IMR-90 (cell line): ENCODE measurements around the gene VEPH1. TPM values are rescaled to one million over a fixed set of nuclear protein-coding genes. Genes with fewer than 3 reads are reported as not detected.
A peak's percentile ranks its signal among the peaks of the same experiment; 100 is the strongest.

ENCODE experiments used
- ATAC-seq: fragments of 200-7000 bp; cut with Tn5 transposase; 2 replicates; pipeline ENCODE4 v1.9.1; 2020; ENCODE audit warnings: low read depth, mild to moderate bottlenecking, moderate library complexity
- BruUV-seq: library from RNA; stranded (reverse); fragments of 400-500 nt; replicated peaks from 2 replicates; lab custom pipeline; 2021; lab: Mats Ljungman, UMichigan
- CTCF ChIA-PET: fragments of 300-600 bp; formaldehyde crosslinking; extraction: SDS; loops from one replicate; lab custom pipeline; 2021; ENCODE audit warnings: antibody characterized with exemption; lab: Yijun Ruan, JAX
- POLR2A ChIA-PET: fragments of 300-600 bp; sonication (Branson Sonifier 250); formaldehyde crosslinking; loops from one replicate; lab custom pipeline; 2022; ENCODE audit warnings: antibody characterized with exemption; ENCODE audit not compliant: unreplicated experiment; lab: Charles Lee
- DNase-seq: peaks from one replicate; pipeline ENCODE4 v3.0.0; 2013
- H2AFZ ChIP-seq: replicated peaks from 2 replicates; pipeline ENCODE3; 2013; ENCODE audit warnings: low read length, mild to moderate bottlenecking; ENCODE audit not compliant: poor library complexity
- H2AK5ac ChIP-seq: 2 replicates; pipeline ENCODE4 v1.6.1; 2013; ENCODE audit warnings: low read depth, low read length, inconsistent platforms
- H2AK9ac ChIP-seq: replicated peaks from 2 replicates; pipeline ENCODE3; 2013; ENCODE audit warnings: mild to moderate bottlenecking, low read depth, low read length, moderate library complexity; ENCODE audit not compliant: poor library complexity
- H2BK120ac ChIP-seq: 2 replicates; pipeline ENCODE4 v1.6.1; 2013; ENCODE audit warnings: low read depth, low read length, inconsistent platforms
- H2BK15ac ChIP-seq: 3 replicates; pipeline ENCODE4 v1.6.1; 2013; ENCODE audit warnings: low read depth, low read length, inconsistent platforms
- H2BK20ac ChIP-seq: 2 replicates; pipeline ENCODE4 v1.6.1; 2013; ENCODE audit warnings: low read depth, mild to moderate bottlenecking, inconsistent platforms, low read length, moderate library complexity
- H2BK5ac ChIP-seq: 2 replicates; pipeline ENCODE4 v1.6.1; 2013; ENCODE audit warnings: mild to moderate bottlenecking, low read depth, low read length, inconsistent platforms; ENCODE audit not compliant: poor library complexity, severe bottlenecking
- H3K14ac ChIP-seq: replicated peaks from 2 replicates; pipeline ENCODE4 v1.6.1; 2013; ENCODE audit warnings: low read depth, low read length, inconsistent platforms
- H3K18ac ChIP-seq: 2 replicates; pipeline ENCODE4 v1.6.1; 2013; ENCODE audit warnings: low read depth, low read length, control low read depth
- H3K23ac ChIP-seq: 2 replicates; pipeline ENCODE4 v1.6.1; 2013; ENCODE audit warnings: low read depth, low read length, inconsistent platforms
- H3K27ac ChIP-seq: 2 replicates; pipeline ENCODE4 v1.5.1; 2013; ENCODE audit warnings: mild to moderate bottlenecking, control low read depth, low read length; ENCODE audit not compliant: insufficient read depth
- H3K27me3 ChIP-seq: 2 replicates; pipeline ENCODE4 v1.6.1; 2013; ENCODE audit warnings: low read length; ENCODE audit not compliant: control insufficient read depth, insufficient read depth
- H3K36me3 ChIP-seq: 2 replicates; pipeline ENCODE4 v1.6.1; 2013; ENCODE audit warnings: low read length, mixed read lengths; ENCODE audit not compliant: control insufficient read depth, insufficient read depth
- H3K4ac ChIP-seq: 2 replicates; pipeline ENCODE4 v1.6.1; 2013; ENCODE audit warnings: low read depth, low read length, inconsistent platforms
- H3K4me1 ChIP-seq: 2 replicates; pipeline ENCODE4 v1.6.1; 2013; ENCODE audit warnings: low read length, mixed read lengths; ENCODE audit not compliant: control insufficient read depth, insufficient read depth
- H3K4me2 ChIP-seq: 2 replicates; pipeline ENCODE4 v1.6.1; 2013; ENCODE audit warnings: low read depth, mild to moderate bottlenecking, control low read depth, low read length, moderate library complexity
- H3K4me3 ChIP-seq: 2 replicates; pipeline ENCODE4 v1.5.1; 2013; ENCODE audit warnings: low read depth, mild to moderate bottlenecking, control low read depth, low read length, moderate library complexity; ENCODE audit not compliant: insufficient read depth
- H3K56ac ChIP-seq: 2 replicates; pipeline ENCODE4 v1.6.1; 2013; ENCODE audit warnings: low read length, inconsistent platforms; ENCODE audit not compliant: insufficient read depth; ENCODE audit errors: extremely low read depth
- H3K79me1 ChIP-seq, 2 experiments: 2 replicates each; pipeline ENCODE4 v1.6.1; 2013; ENCODE audit warnings: low read length in 2 of 2, inconsistent platforms in 1 of 2, low read depth in 1 of 2
- H3K9ac ChIP-seq: 2 replicates; pipeline ENCODE4 v1.6.1; 2013; ENCODE audit warnings: low read depth, low read length, control low read depth
- H3K9me1 ChIP-seq: 2 replicates; pipeline ENCODE4 v1.6.1; 2013; ENCODE audit warnings: low read length, inconsistent platforms; ENCODE audit not compliant: insufficient read depth
- H3K9me3 ChIP-seq: 2 replicates; pipeline ENCODE4 v1.6.1; 2013; ENCODE audit warnings: low read length; ENCODE audit not compliant: control insufficient read depth, insufficient read depth
- H4K20me1 ChIP-seq: 2 replicates; pipeline ENCODE4 v1.6.1; 2013; ENCODE audit warnings: low read length, inconsistent platforms; ENCODE audit not compliant: insufficient read depth
- H4K5ac ChIP-seq: 2 replicates; pipeline ENCODE4 v1.6.1; 2013; ENCODE audit warnings: mild to moderate bottlenecking, low read depth, low read length, control low read depth
- H4K8ac ChIP-seq, 2 experiments: 2 replicates each; pipeline ENCODE4 v1.6.1; 2013; ENCODE audit warnings: low read depth in 2 of 2, low read length in 2 of 2, control low read depth in 1 of 2, inconsistent platforms in 1 of 2
- H4K91ac ChIP-seq: 2 replicates; pipeline ENCODE4 v1.6.1; 2013; ENCODE audit warnings: low read depth, low read length, inconsistent platforms; ENCODE audit not compliant: insufficient read depth
- CEBPB ChIP-seq: IDR thresholded peaks from 2 replicates; pipeline ENCODE4 v1.6.1; 2012; ENCODE audit warnings: low read depth, low read length, improper control_type of control experiment
- RFX5 ChIP-seq: IDR thresholded peaks from 2 replicates; pipeline ENCODE4 v1.8.0; 2012; ENCODE audit warnings: low read depth, mild to moderate bottlenecking, low read length, moderate library complexity
- SMC3 ChIP-seq: fragments of 150-350 bp; IDR thresholded peaks from 2 replicates; pipeline ENCODE4 v1.6.1; 2016; ENCODE audit warnings: low read depth, mild to moderate bottlenecking, antibody characterized with exemption, low read length, moderate library complexity
- WGBS, 2 experiments: methylation state at CpG; one replicate each; pipeline versions ENCODE4 v1.1.5 to v1.1.7; 2013; ENCODE audit warnings: missing lambda C conversion rate in 2 of 2; ENCODE audit not compliant: insufficient read length in 1 of 2; ENCODE audit errors: extremely low coverage in 2 of 2; 5-methylcytosine and 5-hydroxymethylcytosine counted together
- dilution Hi-C: fragments of 300-500 bp; cut with HindIII; formaldehyde crosslinking; loops from one replicate; pipeline ENCODE4 v1.14.3; 2018; ENCODE audit warnings: low sequenced_read_pairs; ENCODE audit not compliant: unreplicated experiment
- in situ Hi-C: fragments of 300-500 bp; cut with MboI; formaldehyde crosslinking; loops from 3 replicates; pipeline ENCODE4 v1.14.3; 2019; ENCODE audit warnings: low sequenced_read_pairs, inconsistent platforms, mixed read lengths
- intact Hi-C: fragments of 100-400 bp; cut with micrococcal nuclease; formaldehyde crosslinking; loops from 2 replicates; pipeline ENCODE4 v1.10.0; 2022
- polyA plus RNA-seq, 3 experiments: library from polyadenylated mRNA; depleted of rRNA; stranded (reverse); fragments of >200 nt; gene quantifications; 2 replicates each; pipeline ENCODE4 v1.2.3, GENCODE V29; 2012; ENCODE audit warnings: low replicate concordance in 1 of 3
- total RNA-seq: library from RNA; depleted of rRNA; stranded (reverse); fragments of >200 nt; gene quantifications from 2 replicates; pipeline ENCODE4 v1.2.3, GENCODE V29; 2012

VEPH1 gene
- total and polyA plus RNA-seq, 2 of the 4 experiments (the other 2 are of a cell fraction) = 30.5 to 130 TPM

- Histone ChIP-seq H3K23ac (no peak overlapping the region), H3K4me2 (peak overlapping the region; percentile 78), H4K5ac (peak overlapping the region; percentile 13; the same call in 1 of the 2 replicates), H3K4ac (peak overlapping the region; percentile 31; the same call in 1 of the 2 replicates), H2BK15ac (peak overlapping the region; percentile 84; the same call in 2 of the 3 replicates), H2BK120ac (peak overlapping the region; percentile 13), H3K9me1 (peaks cover 21% of the 10 kb centered on the region), H3K27ac (peak overlapping the region; percentile 56), H3K9ac (no peak overlapping the region), H4K91ac (no peak overlapping the region; the same call in 1 of the 2 replicates), H3K9me3 (no peaks in the 10 kb centered on the region), H2AFZ (peak overlapping the region; percentile 64), H2AK9ac (no peak overlapping the region), H3K79me1 (peaks cover 17 to 46% of the 10 kb centered on the region in 2 experiments; a peak in 3 of 4 replicates), H4K20me1 (no peaks in the 10 kb centered on the region), H3K36me3 (no peaks in the 10 kb centered on the region), H3K14ac (peak overlapping the region; percentile 38; the same call in 1 of the 2 replicates), H3K27me3 (no peaks in the 10 kb centered on the region), H4K8ac (peak overlapping the region; percentile 52 to 55), H3K4me1 (peaks cover 33% of the 10 kb centered on the region), H2BK5ac (peak overlapping the region; percentile 87), H3K18ac (no peak overlapping the region), H2BK20ac (peak overlapping the region; percentile 1; the same call in 1 of the 2 replicates), H2AK5ac (peak overlapping the region; percentile 76; the same call in 1 of the 2 replicates), H3K4me3 (no peak overlapping the region), H3K56ac (no peak overlapping the region)
- BruUV-seq = no TSS peak
- in situ Hi-C loops = no loop called here
- ChIA-PET CTCF (interaction anchor here (0.7 to 3.1 kb wide), 6 partner anchors 12 to 327 kb away, joined by 3 to 65 read pairs (median 12); no protein-coding TSS in a partner anchor), POLR2A (interaction anchor here (0.6 kb wide), 1 partner anchor 578 kb away, joined by 12 read pairs; the partner anchor contains the start of gene RSRC1)
- dilution Hi-C loops = no loop called here
- no peak for ATAC-seq
- intact Hi-C loops = loop anchor here (5.0 to 10.0 kb wide), 3 partner anchors 561 to 1264 kb away; partner anchors contain the start of gene SHOX2
- DNase-seq = peak; percentile 61
- TF ChIP-seq CEBPB (peak; percentile 25; the same call in 1 of the 2 replicates), SMC3 (no peak), RFX5 (no peak)
- no CpG with 5 or more reads among the region's 3 CpGs for WGBS, 2 experiments
Measured at GRCh38 chr3:157531301-157531660, 28.1 kb upstream of the VEPH1 start.
